Omental fat pad (tissue), 4 donors: ENCODE results near the gene MACO1. TPM values are rescaled to one million over a fixed set of nuclear protein-coding genes. Genes with fewer than 3 reads are reported as not detected.
"Not testable (repeated sequence)": the region's sequence is repeated elsewhere in the genome, so short reads cannot be mapped to it uniquely, and the experiment has no call there.

Source experiments
- ATAC-seq: fragments of 150-250 bp; one replicate; pipeline ENCODE4 v1.9.1; 2016; ENCODE audit warnings: mild to moderate bottlenecking, moderate library complexity; ENCODE audit not compliant: low FRiP score
- DNase-seq: peaks from one replicate; pipeline ENCODE4 v3.0.0-alpha.2; 2019; ENCODE audit warnings: low spot score
- CTCF ChIP-seq, 3 donors: fragments of 450-650 bp; IDR thresholded peaks; one replicate each; pipeline ENCODE4 v1.5.1; 2016 to 2017; ENCODE audit warnings: antibody characterized with exemption in 3 of 3, mild to moderate bottlenecking in 3 of 3, moderate library complexity in 2 of 3
- total RNA-seq, 4 donors: library from RNA; depleted of rRNA; stranded (reverse); fragments of >200 nt; gene quantifications; one replicate each; pipeline ENCODE4 v1.1.0, GENCODE V29; 2016

Gene MACO1
- total RNA-seq, 4 donors from 2014 or later = 13.0 to 16.6 (median 15.7) TPM

DNA sequence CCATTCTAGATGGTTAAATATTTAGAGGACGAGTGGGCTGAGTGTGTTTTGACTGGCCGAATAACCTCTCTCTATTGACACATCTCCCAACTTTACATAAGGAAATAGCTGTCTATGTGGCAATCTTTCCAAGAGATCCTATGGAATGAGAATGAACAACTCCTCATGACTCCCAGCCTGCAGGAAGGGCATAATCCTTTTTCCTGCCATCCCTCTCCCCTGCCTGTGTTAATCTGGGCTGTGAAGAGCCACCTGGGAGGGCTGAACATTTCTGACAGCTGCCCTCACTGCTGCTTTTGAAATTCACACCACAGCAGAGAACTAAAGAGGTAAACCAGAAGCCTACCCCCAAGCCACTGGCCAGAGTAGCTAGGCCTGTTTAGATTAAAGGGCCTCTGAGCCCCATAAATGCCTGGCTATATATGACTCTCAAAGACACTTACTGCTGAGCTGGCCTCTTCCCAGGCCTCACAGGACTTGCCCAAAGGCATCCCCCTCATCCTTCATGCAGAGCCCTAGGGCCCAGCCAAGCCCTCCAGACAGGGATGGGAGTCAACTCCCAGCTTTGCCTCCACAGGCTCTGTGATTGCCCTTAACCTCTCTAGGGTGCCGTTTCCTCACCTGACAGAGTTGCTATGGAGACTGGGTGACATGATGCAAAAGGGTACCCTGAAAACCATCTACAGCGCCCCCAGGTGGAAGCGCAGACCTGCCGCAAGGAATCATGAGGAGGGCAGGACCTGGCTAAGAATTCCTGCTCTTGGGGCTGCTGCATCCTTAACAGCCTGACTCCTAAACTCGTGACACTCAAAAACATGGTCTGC is 70.8 kb downstream of the MACO1 start:
- DNase-seq (no peak), ATAC-seq (no peak)
- no peak for TF ChIP-seq CTCF (IDR thresholded peaks at IDR 0.05)

GRCh38 chr1:25502957-25503356 is 72.3 kb downstream of the MACO1 start:
- DNase-seq (no peak), ATAC-seq (no peak)
- no peak for TF ChIP-seq CTCF (IDR thresholded peaks at IDR 0.05)

GRCh38 chr1:25503551-25504426 is 73.1 kb downstream of the MACO1 start:
- no peak for TF ChIP-seq CTCF (IDR thresholded peaks at IDR 0.05)
- DNase-seq (no peak), ATAC-seq (no peak)

DNA sequence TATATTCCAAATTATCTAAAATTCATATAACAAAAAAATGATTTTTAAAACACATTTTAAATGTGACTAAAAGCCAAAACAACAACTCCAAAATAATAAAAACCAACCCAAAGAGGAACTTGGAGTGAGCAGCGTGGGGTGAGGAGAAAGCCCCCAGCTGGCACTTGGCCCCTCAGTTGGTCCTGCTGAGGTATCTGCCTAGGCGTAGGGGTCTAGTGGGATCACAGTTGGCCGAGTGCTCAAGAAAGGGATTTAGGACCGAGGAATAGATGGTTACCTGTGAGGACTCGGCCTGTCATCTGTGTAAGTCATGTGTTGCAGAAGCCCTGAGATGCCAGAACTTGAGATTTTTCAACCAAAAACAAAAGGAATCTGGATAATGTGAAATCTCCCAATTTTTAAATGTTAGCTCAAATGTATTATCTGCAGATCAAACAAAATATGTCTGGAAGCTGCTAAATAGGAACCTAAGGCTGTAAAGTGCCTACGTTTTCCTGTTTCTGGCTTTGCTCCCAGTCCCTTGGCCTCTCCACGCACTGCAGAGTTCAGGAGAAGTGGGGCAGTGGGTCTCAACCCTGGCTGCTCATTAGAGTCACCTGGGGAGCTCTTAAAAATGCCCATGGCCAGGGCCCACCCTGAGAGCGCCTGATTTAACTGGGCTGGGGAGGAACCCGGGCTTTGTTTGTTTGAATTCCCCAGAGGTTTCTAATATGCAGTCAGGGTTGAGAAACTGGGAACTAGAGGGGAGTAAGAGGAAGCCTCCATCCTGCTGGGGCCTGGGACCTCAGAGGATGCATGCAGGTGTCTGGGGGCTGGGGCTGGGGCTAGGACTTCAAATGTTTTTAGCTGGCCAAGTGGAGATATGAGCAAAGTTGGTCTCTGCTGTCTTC is 74.3 kb downstream of the MACO1 start:
- ATAC-seq (no peak), DNase-seq (no peak)
- TF ChIP-seq CTCF (IDR thresholded peaks at IDR 0.05) = no peak

- no peak for ATAC-seq
- no peak for DNase-seq
- TF ChIP-seq CTCF (IDR thresholded peaks at IDR 0.05) = no peak
Observed at GRCh38 chr1:25505656-25506385, 75.1 kb downstream of the MACO1 start.

- not testable (repeated sequence) for ATAC-seq
Observed at GRCh38 chr1:25506566-25507463, 76.1 kb downstream of the MACO1 start.

More at GRCh38 chr1:25506566-25507463, 76.1 kb downstream of the MACO1 start:
- DNase-seq = not testable (repeated sequence)
